Gastrocnemius medialis (tissue), 4 donors: ENCODE data around the gene DCTN3. TPM values are rescaled to one million over a fixed set of nuclear protein-coding genes. Genes with fewer than 3 reads are reported as not detected.
A peak's percentile ranks its signal among the peaks of the same experiment; 100 is the strongest.

Experiments used
- ATAC-seq, 2 donors: fragments of 150-250 bp; one replicate each; pipeline ENCODE4 v1.9.1; 2016
- DNase-seq, 2 donors: peaks; one replicate each; pipeline ENCODE4 v3.0.0-alpha.2; 2019
- H3K27ac ChIP-seq, 4 donors: fragments of 200-600 bp; sonication (generic); 1 replicate in 1 of 4; 2 replicates in 3 of 4; pipeline ENCODE4 v1.5.1; 2016 to 2018; ENCODE audit warnings: mild to moderate bottlenecking in 2 of 4, moderate library complexity in 1 of 4
- H3K27me3 ChIP-seq, 3 donors: fragments of 200-600 bp; sonication (generic) in 2 of 3; 1 replicate in 1 of 3; 2 replicates in 2 of 3; pipeline versions ENCODE4 v1.5.1 to v1.6.0; 2016 to 2019; ENCODE audit warnings: mild to moderate bottlenecking in 1 of 3, moderate library complexity in 1 of 3
- H3K36me3 ChIP-seq, 2 donors: fragments of 200-600 bp; sonication (generic) in 1 of 2; one replicate each; pipeline ENCODE4 v1.5.1; 2017 to 2018
- H3K4me1 ChIP-seq, 2 donors: fragments of 200-600 bp; sonication (generic) in 1 of 2; one replicate each; pipeline ENCODE4 v1.5.1; 2016 to 2017; ENCODE audit warnings: mild to moderate bottlenecking in 2 of 2
- H3K4me3 ChIP-seq, 4 donors: fragments of 200-600 bp; sonication (generic) in 3 of 4; 1 replicate in 1 of 4; 2 replicates in 3 of 4; pipeline ENCODE4 v1.5.1; 2016 to 2019; ENCODE audit warnings: mild to moderate bottlenecking in 2 of 4
- H3K9me3 ChIP-seq, 3 donors: fragments of 200-600 bp; sonication (generic) in 2 of 3; 1 replicate in 1 of 3; 2 replicates in 2 of 3; pipeline ENCODE4 v1.5.1; 2016 to 2019
- POLR2A ChIP-seq, 2 donors: fragments of 450-650 bp; IDR thresholded peaks; one replicate each; pipeline ENCODE4 v1.6.1; 2017; ENCODE audit warnings: antibody characterized with exemption in 2 of 2, mild to moderate bottlenecking in 2 of 2, moderate library complexity in 2 of 2
- in situ Hi-C, 4 donors: fragments of 200-750 bp; cut with MboI; loops; one replicate each; pipeline versions ENCODE4 v1.15.0 to v1.8.0; 2017; ENCODE audit warnings: low sequenced_read_pairs in 4 of 4
- intact Hi-C: fragments of 100-400 bp; cut with DNase I; formaldehyde crosslinking; loops from one replicate; pipeline ENCODE4 v1.15.1; 2023; ENCODE audit warnings: low total_unique reads
- total RNA-seq, 4 donors: library from RNA; depleted of rRNA; stranded (reverse); fragments of >200 nt; gene quantifications; one replicate each; pipeline versions ENCODE4 v1.1.0 to v1.2.3, GENCODE V29; 2016
- TF ChIP-seq, protein P1 (sequence below), 5 experiments: fragments of 450-650 bp in 3 of 5; fragments of 200-600 bp in 2 of 5; sonication (generic) in 2 of 5; IDR thresholded peaks in 4 of 5; conservative IDR thresholded peaks in 1 of 5; 1 replicate in 4 of 5; 2 replicates in 1 of 5; pipeline ENCODE4 v1.5.1; 2016 to 2019; ENCODE audit warnings: antibody characterized with exemption in 5 of 5, mild to moderate bottlenecking in 3 of 5, moderate library complexity in 3 of 5

DCTN3 gene
- total RNA-seq, 4 donors from 2014 or later, result 62.8 to 174 (median 105) TPM

DNA sequence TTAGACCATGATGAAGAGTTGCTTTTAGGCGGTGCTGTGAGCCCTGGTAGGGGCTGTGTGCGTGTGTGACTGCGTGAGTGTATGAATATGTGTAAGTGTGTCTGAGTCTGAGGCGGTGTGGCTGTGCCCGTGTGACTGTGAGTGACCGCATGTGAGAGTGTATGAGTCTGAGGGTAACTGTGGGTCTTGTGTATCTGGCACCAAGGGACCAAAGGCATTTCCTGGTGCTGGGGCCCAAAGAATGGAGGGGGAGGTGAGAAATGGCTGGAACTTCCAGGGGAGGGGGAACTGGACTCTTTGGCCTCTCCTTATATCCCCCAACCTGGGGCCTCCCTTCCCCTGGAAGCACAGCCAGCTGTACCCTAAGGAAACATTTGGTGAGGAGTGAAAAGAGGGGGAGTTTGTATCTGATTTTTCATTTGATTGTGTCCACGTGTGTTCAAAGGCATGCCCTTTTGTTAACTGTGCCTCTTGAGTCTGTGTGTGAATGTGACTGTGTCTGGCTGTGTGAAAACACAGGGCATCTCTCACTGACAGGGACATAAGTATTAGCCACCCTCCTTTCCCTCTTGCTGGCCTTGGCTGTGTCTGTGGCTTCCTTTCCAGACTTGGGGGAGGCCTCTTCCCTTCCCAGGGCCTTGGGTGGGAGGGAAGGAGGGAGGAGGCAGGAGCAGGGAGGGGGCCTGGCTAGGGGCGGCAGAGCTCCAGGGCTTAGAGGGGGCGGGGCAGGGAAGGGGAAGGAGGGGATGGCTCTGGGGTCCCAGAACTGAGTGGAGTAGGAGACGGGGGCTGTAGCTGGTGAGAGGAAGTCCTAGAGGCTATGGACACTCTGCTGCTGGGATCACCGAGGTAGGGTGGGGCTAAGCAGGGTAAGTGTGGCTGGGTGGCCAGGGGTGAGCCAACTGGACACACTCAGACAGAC is 33.1 kb upstream of the DCTN3 start:
- intact Hi-C loops, result loop anchor here (5.0 kb wide), 1 partner anchor 334 kb away; the partner anchor contains the start of gene DNAJB5
- no peak for DNase-seq
- TF ChIP-seq, protein P1, sequence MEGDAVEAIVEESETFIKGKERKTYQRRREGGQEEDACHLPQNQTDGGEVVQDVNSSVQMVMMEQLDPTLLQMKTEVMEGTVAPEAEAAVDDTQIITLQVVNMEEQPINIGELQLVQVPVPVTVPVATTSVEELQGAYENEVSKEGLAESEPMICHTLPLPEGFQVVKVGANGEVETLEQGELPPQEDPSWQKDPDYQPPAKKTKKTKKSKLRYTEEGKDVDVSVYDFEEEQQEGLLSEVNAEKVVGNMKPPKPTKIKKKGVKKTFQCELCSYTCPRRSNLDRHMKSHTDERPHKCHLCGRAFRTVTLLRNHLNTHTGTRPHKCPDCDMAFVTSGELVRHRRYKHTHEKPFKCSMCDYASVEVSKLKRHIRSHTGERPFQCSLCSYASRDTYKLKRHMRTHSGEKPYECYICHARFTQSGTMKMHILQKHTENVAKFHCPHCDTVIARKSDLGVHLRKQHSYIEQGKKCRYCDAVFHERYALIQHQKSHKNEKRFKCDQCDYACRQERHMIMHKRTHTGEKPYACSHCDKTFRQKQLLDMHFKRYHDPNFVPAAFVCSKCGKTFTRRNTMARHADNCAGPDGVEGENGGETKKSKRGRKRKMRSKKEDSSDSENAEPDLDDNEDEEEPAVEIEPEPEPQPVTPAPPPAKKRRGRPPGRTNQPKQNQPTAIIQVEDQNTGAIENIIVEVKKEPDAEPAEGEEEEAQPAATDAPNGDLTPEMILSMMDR (IDR thresholded peaks at IDR 0.05 in 4 of 5, conservative IDR thresholded peaks at IDR 0.05 in 1 of 5), result no peak
- TF ChIP-seq POLR2A (IDR thresholded peaks at IDR 0.05), result no peak

DNA sequence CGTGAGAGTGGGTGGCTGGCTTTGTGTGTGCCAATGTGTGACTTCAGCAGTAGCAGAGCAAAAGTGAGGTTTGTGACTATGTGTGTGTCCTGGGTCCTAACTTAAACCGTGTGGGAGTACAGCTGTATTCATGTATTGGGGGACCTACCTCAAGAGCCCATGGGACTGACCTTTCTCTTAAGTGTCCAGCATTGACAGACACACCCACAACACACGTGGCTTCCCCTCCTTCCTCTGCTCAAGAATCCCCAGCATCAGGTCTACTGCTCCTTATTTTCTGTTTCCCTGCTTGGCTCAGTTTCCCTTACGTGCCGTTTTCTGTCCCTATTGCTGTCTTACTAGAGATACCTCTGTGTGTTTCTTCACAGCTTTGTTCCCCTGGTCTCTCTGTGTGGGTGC is 32.3 kb upstream of the DCTN3 start:
- Histone ChIP-seq H3K4me1 (peaks cover 40 to 49% of the 10 kb centered on the region in 2 donors), H3K36me3 (peaks cover 0 to 14% of the 10 kb centered on the region in 2 donors), H3K27me3 (no peaks in the 10 kb centered on the region), H3K27ac (peak overlapping the region; percentile 88 to 91 (median 89)), H3K4me3 (peak overlapping the region; percentile 40 to 62 (median 58)), H3K9me3 (no peaks in the 10 kb centered on the region)
- ATAC-seq (peak; percentile 10 to 12), DNase-seq (no peak)
- in situ Hi-C loops (loop anchor here in 1 of 4 donors (25.0 kb wide), 1 partner anchor 435 kb away; the partner anchor contains the start of genes FANCG and PIGO), intact Hi-C loops (loop anchor here (1.0 to 5.0 kb wide), 3 partner anchors 13 to 335 kb away; partner anchors contain the start of gene DNAJB5)
- TF ChIP-seq, protein P1 (IDR thresholded peaks at IDR 0.05 in 4 of 5, conservative IDR thresholded peaks at IDR 0.05 in 1 of 5), result no peak
- TF ChIP-seq POLR2A (IDR thresholded peaks at IDR 0.05), result no peak

More for the DNA sequence above, 33.1 kb upstream of the DCTN3 start:
- no peaks in the 10 kb centered on the region for H3K9me3 ChIP-seq
- peak overlapping the region in 3 of 4 donors; percentile 56 to 62 (median 59) for H3K4me3 ChIP-seq
- in situ Hi-C loops, result loop anchor here in 1 of 4 donors (25.0 kb wide), 1 partner anchor 434 kb away; the partner anchor contains the start of genes FANCG and PIGO
- H3K27me3 ChIP-seq, result no peaks in the 10 kb centered on the region
- H3K27ac ChIP-seq, result peak overlapping the region; percentile 88 to 91 (median 89)
- no peak for ATAC-seq
- H3K36me3 ChIP-seq, result peaks cover 0 to 14% of the 10 kb centered on the region in 2 donors
- peaks cover 35 to 41% of the 10 kb centered on the region in 2 donors for H3K4me1 ChIP-seq

DNA sequence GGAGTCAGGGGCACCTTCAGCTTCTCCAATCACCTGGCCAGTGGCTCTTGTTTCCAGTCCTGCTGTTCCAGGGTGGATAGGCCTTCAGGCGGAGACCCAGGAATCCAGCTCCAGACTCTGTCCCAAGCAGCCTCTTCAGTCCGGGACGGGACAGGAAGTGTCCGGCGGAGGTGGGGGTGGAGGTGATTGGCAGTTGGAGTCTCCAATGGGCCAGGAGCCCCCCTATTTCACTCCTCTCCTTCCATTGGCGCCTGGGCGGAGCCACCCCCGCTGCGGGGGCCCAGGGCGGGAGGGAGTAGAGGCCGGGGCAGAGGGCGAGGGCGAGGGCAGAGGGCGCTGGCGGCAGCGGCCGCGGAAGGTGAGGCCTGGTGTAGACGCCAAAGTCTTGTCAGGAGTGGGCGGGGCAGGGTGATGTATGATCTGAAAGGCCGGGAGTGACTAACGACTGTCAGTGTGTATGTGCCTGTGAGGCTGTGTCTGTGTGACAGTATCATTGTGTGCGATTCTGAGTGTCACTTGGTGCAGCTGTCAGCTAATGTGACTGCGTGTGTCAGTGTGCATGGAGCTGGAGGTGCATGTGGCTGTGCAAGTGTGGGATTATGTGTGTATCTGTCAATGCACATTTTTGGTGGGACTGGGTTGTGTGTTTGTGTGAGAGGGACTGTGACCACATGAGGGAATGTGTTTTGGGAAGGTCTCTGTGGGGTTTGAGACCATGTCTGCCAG is 31.7 kb upstream of the DCTN3 start, which contains the start of gene IL11RA:
IL11RA (plus strand) TSS at position 310 of the 726 bp plus-strand sequence. CDS start 3,033 bp downstream, outside the sequence.
- ATAC-seq (peak; percentile 83 to 84), DNase-seq (peak; percentile 91 to 97)
- H3K27ac ChIP-seq, result peak within 1 kb of the TSS; percentile 88 to 91 (median 89)
- no peaks in the 10 kb centered on the region for H3K9me3 ChIP-seq
- peaks cover 0 to 14% of the 10 kb centered on the region in 2 donors for H3K36me3 ChIP-seq
- H3K27me3 ChIP-seq, result no peaks in the 10 kb centered on the region
- TF ChIP-seq, protein P1 (IDR thresholded peaks at IDR 0.05 in 4 of 5, conservative IDR thresholded peaks at IDR 0.05 in 1 of 5), result no peak
- peak; percentile 61 to 75 for TF ChIP-seq POLR2A (IDR thresholded peaks at IDR 0.05)
- in situ Hi-C loops, result loop anchor here in 1 of 4 donors (25.0 kb wide), 1 partner anchor 435 kb away; the partner anchor contains the start of genes FANCG and PIGO
- peaks cover 46 to 54% of the 10 kb centered on the region in 2 donors for H3K4me1 ChIP-seq
- peak within 1 kb of the TSS; percentile 40 to 62 (median 58) for H3K4me3 ChIP-seq
- intact Hi-C loops, result loop anchor here (1.0 to 5.0 kb wide), 3 partner anchors 13 to 335 kb away; partner anchors contain the start of gene DNAJB5

DNA sequence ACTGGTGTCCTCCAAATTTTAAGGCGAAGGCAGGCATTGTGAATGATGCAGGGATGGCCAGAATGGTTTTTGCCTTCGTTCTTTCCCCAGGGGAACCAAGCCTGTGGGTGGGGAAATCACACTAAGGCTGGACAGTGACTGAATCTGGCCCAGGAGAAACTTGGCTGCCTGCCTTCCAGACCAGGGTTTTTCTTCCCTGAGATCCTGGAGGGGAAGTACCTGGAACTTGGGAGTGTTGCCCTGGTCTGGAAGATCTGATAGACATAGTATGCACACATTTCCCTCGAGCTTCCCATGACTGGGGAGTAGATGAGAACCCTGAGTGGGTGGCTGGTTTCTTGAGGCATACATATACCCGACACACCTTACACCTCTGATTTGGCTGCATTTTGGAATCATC is 31.0 kb upstream of the DCTN3 start:
- H3K27ac ChIP-seq, result peak overlapping the region; percentile 88 to 91 (median 89)
- TF ChIP-seq, protein P1 (IDR thresholded peaks at IDR 0.05 in 4 of 5, conservative IDR thresholded peaks at IDR 0.05 in 1 of 5), result no peak
- no peak for TF ChIP-seq POLR2A (IDR thresholded peaks at IDR 0.05)
- peaks cover 0 to 14% of the 10 kb centered on the region in 2 donors for H3K36me3 ChIP-seq
- H3K9me3 ChIP-seq, result no peaks in the 10 kb centered on the region
- intact Hi-C loops (loop anchor here (5.0 kb wide), 1 partner anchor 336 kb away; the partner anchor contains the start of gene DNAJB5), in situ Hi-C loops (loop anchor here in 1 of 4 donors (25.0 kb wide), 1 partner anchor 436 kb away; the partner anchor contains the start of genes FANCG and PIGO)
- peaks cover 47 to 58% of the 10 kb centered on the region in 2 donors for H3K4me1 ChIP-seq
- H3K4me3 ChIP-seq, result peak overlapping the region; percentile 40 to 62 (median 58)
- ATAC-seq (no peak), DNase-seq (peak in 1 of 2 donors; percentile 55)
- H3K27me3 ChIP-seq, result no peaks in the 10 kb centered on the region
